ENCODE data around the gene GRK7.

GRK7 gene

GRCh38 chr3:141807277-141808033 is 44.2 kb downstream of the GRK7 start:
- no peaks in the 10 kb centered on the region for H3K79me2 ChIP-seq (ENCODE audit: insufficient read depth, low read length)
- H3K27ac ChIP-seq (ENCODE audit: low read depth, low read length) = no peak overlapping the region
- no peak overlapping the region for H3K4me3 ChIP-seq (ENCODE audit: insufficient read depth, low read length, poor library complexity, severe bottlenecking)
- H3K27me3 ChIP-seq (ENCODE audit: low read length) = no peaks in the 10 kb centered on the region
- H3K9ac ChIP-seq (ENCODE audit: low read length) = no peak overlapping the region
- H3K4me2 ChIP-seq (ENCODE audit: low read depth, low read length, poor library complexity, severe bottlenecking) = no peak overlapping the region
- no peaks in the 10 kb centered on the region for H3K9me2 ChIP-seq (replicated peaks; ENCODE audit: insufficient read depth, low read length)
- no peak for TF ChIP-seq CTCF (IDR thresholded peaks at IDR 0.05; ENCODE audit: insufficient read depth, low read length, poor library complexity, severe bottlenecking)
- TF ChIP-seq EZH2phosphoT487 (conservative IDR thresholded peaks at IDR 0.05; ENCODE audit: low read length) = no peak
- no peaks in the 10 kb centered on the region for H4K20me1 ChIP-seq (ENCODE audit: low read depth, low read length)
- no peak overlapping the region for H2AFZ ChIP-seq (ENCODE audit: low read depth, low read length, severe bottlenecking)
- H3K9me3 ChIP-seq (ENCODE audit: insufficient read depth, low read length) = no peaks in the 10 kb centered on the region
- no peaks in the 10 kb centered on the region for H3F3A ChIP-seq (ENCODE audit: insufficient read depth)
- no peaks in the 10 kb centered on the region for H3K36me3 ChIP-seq (ENCODE audit: low read length)

- Histone ChIP-seq H3K9me2 (replicated peaks; ENCODE audit: insufficient read depth, low read length) (no peaks in the 10 kb centered on the region), H3K27me3 (ENCODE audit: low read length) (no peaks in the 10 kb centered on the region), H3K9me3 (ENCODE audit: insufficient read depth, low read length) (no peaks in the 10 kb centered on the region), H3K27ac (ENCODE audit: low read depth, low read length) (no peak overlapping the region), H3K79me2 (ENCODE audit: insufficient read depth, low read length) (no peaks in the 10 kb centered on the region), H3F3A (ENCODE audit: insufficient read depth) (no peaks in the 10 kb centered on the region), H3K4me3 (ENCODE audit: insufficient read depth, low read length, poor library complexity, severe bottlenecking) (no peak overlapping the region), H3K36me3 (ENCODE audit: low read length) (no peaks in the 10 kb centered on the region), H4K20me1 (ENCODE audit: low read depth, low read length) (no peaks in the 10 kb centered on the region), H3K9ac (ENCODE audit: low read length) (no peak overlapping the region), H3K4me2 (ENCODE audit: low read depth, low read length, poor library complexity, severe bottlenecking) (no peak overlapping the region), H2AFZ (ENCODE audit: low read depth, low read length, severe bottlenecking) (no peak overlapping the region)
- TF ChIP-seq EZH2phosphoT487 (conservative IDR thresholded peaks at IDR 0.05; ENCODE audit: low read length) = no peak
- no peak for TF ChIP-seq CTCF (IDR thresholded peaks at IDR 0.05; ENCODE audit: insufficient read depth, low read length, poor library complexity, severe bottlenecking)
These were observed 45.4 kb downstream of the GRK7 start for GRCh38 chr3:141808586-141808985.

- no peak overlapping the region for H3K9ac ChIP-seq (ENCODE audit: low read length)
These were observed 47.0 kb downstream of the GRK7 start for GRCh38 chr3:141810161-141810560.

More at GRCh38 chr3:141810161-141810560, 47.0 kb downstream of the GRK7 start:
- no peaks in the 10 kb centered on the region for H3K79me2 ChIP-seq (ENCODE audit: insufficient read depth, low read length)
- no peak overlapping the region for H3K4me2 ChIP-seq (ENCODE audit: low read depth, low read length, poor library complexity, severe bottlenecking)
- no peaks in the 10 kb centered on the region for H3K36me3 ChIP-seq (ENCODE audit: low read length)
- H3K9me2 ChIP-seq (replicated peaks; ENCODE audit: insufficient read depth, low read length) = no peaks in the 10 kb centered on the region
- H3F3A ChIP-seq (ENCODE audit: insufficient read depth) = no peaks in the 10 kb centered on the region
- TF ChIP-seq CTCF (IDR thresholded peaks at IDR 0.05; ENCODE audit: insufficient read depth, low read length, poor library complexity, severe bottlenecking) (no peak), EZH2phosphoT487 (conservative IDR thresholded peaks at IDR 0.05; ENCODE audit: low read length) (no peak)
- no peaks in the 10 kb centered on the region for H4K20me1 ChIP-seq (ENCODE audit: low read depth, low read length)
- H3K4me3 ChIP-seq (ENCODE audit: insufficient read depth, low read length, poor library complexity, severe bottlenecking) = no peak overlapping the region
- no peak overlapping the region for H2AFZ ChIP-seq (ENCODE audit: low read depth, low read length, severe bottlenecking)
- no peaks in the 10 kb centered on the region for H3K9me3 ChIP-seq (ENCODE audit: insufficient read depth, low read length)
- H3K27me3 ChIP-seq (ENCODE audit: low read length) = no peaks in the 10 kb centered on the region
- no peak overlapping the region for H3K27ac ChIP-seq (ENCODE audit: low read depth, low read length)

All from SU-DHL-6 (cell line).